Measurements from ENCODE around the gene L1CAM. TPM values are rescaled to one million over a fixed set of nuclear protein-coding genes. Genes with fewer than 3 reads are reported as not detected.

Gene L1CAM
- total RNA-seq, 1 experiment from 2014 or later: 0.64 TPM

GRCh38 chrX:153924149-153924861 lies 38.3 kb upstream of the L1CAM start:
- H3K4me1 ChIP-seq (ENCODE audit: insufficient read depth, low read length, poor library complexity, severe bottlenecking): peaks cover 20% of the 10 kb centered on the region
- no peak for TF ChIP-seq EZH2 (IDR thresholded peaks at IDR 0.05; ENCODE audit: borderline replicate concordance, low read depth, low read length, poor library complexity, severe bottlenecking)
- peak; percentile 47 for TF ChIP-seq CTCF (conservative IDR thresholded peaks at IDR 0.05; ENCODE audit: low read depth, low read length)
- CTCF ChIA-PET: interaction anchor here (1.4 kb wide), 1 partner anchor 23 kb away, joined by 4 read pairs; no protein-coding TSS in a partner anchor
- peak overlapping the region; percentile 28 for H3K4me3 ChIP-seq (ENCODE audit: low read depth, low read length, poor library complexity, severe bottlenecking)
- H3K36me3 ChIP-seq (ENCODE audit: insufficient read depth, low read length, poor library complexity, severe bottlenecking): no peaks in the 10 kb centered on the region
- POLR2A ChIA-PET (ENCODE audit: low non-redundant PET): no interaction called here
- BruUV-seq (replicated peaks): no TSS peak
- H3K27ac ChIP-seq (ENCODE audit: low read depth, low read length, poor library complexity, severe bottlenecking): peak overlapping the region; percentile 71
- no peaks in the 10 kb centered on the region for H3K27me3 ChIP-seq (replicated peaks; ENCODE audit: insufficient read depth, low read depth, low read length, poor library complexity)
- no peaks in the 10 kb centered on the region for H3K9me3 ChIP-seq (ENCODE audit: low read depth, low read length, poor library complexity, severe bottlenecking)
- DNase-seq (ENCODE audit: low spot score): peak; percentile 81
- intact Hi-C loops (cut with micrococcal nuclease; ENCODE audit: unreplicated experiment): no loop called here

- peak; percentile 40; the same call in 1 of the 2 replicates for TF ChIP-seq CTCF (conservative IDR thresholded peaks at IDR 0.05; ENCODE audit: low read depth, low read length)
- no peak for TF ChIP-seq EZH2 (IDR thresholded peaks at IDR 0.05; ENCODE audit: borderline replicate concordance, low read depth, low read length, poor library complexity, severe bottlenecking)
- CTCF ChIA-PET: interaction anchor here (0.6 to 1.1 kb wide), 2 partner anchors 24 to 194 kb away, joined by 3 to 4 read pairs; no protein-coding TSS in a partner anchor
- no peaks in the 10 kb centered on the region for H3K36me3 ChIP-seq (ENCODE audit: insufficient read depth, low read length, poor library complexity, severe bottlenecking)
- H3K27ac ChIP-seq (ENCODE audit: low read depth, low read length, poor library complexity, severe bottlenecking): no peak overlapping the region
- peaks cover 20% of the 10 kb centered on the region for H3K4me1 ChIP-seq (ENCODE audit: insufficient read depth, low read length, poor library complexity, severe bottlenecking)
- BruUV-seq (replicated peaks): no TSS peak
- POLR2A ChIA-PET (ENCODE audit: low non-redundant PET): no interaction called here
- DNase-seq (ENCODE audit: low spot score): no peak
- intact Hi-C loops (cut with micrococcal nuclease; ENCODE audit: unreplicated experiment): no loop called here
- H3K27me3 ChIP-seq (replicated peaks; ENCODE audit: insufficient read depth, low read depth, low read length, poor library complexity): no peaks in the 10 kb centered on the region
- no peak overlapping the region for H3K4me3 ChIP-seq (ENCODE audit: low read depth, low read length, poor library complexity, severe bottlenecking)
- no peaks in the 10 kb centered on the region for H3K9me3 ChIP-seq (ENCODE audit: low read depth, low read length, poor library complexity, severe bottlenecking)
Measured at GRCh38 chrX:153922932-153923857, 37.2 kb upstream of the L1CAM start.

DNA sequence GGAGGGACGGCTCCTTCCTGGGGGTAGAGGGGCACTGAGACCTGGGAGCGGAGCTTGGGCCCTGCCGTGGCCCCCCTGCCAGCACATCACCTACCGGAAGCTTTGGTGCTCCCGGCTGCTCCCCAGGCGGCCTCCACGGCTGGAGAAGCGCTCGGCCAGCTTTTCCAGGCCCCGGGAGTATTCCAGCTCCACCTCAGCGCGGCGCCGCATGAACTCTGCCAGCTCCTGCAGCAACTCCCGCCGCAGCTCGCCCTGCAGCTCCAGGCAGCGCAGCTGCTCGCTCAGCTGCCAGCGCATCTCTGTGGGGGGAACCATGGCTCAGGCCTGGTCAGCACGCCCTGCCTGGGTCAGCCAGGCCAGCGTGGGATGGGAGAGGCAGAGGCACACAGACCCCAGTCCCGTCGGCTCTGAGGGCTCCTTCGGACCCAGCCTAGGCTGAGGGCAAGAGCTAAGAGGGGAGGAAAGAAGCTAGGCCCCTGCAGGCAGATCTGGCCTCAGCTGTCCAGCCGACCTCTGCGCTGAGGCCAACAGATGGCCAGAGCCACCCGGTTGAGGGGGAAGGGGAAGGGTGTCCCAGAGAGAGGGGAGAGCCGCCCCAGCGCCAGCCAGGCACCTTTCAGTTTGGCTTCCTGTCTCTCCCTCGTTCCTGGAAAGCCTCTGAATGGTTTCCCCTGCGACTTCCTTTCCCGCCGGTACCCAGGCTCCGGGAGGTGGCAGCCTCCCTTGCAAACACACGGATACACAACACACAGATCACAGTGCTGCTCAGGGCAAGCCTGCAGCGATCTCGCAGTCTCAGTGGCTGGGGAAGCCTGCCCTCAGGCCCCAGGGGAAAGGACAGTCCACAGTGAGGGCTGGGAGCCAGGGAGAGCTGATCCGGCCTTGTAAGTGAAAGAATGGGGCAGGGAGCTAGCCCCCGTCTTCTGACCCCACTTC lies 35.8 kb upstream of the L1CAM start:
- BruUV-seq (replicated peaks): no TSS peak
- H3K9me3 ChIP-seq (ENCODE audit: low read depth, low read length, poor library complexity, severe bottlenecking): no peaks in the 10 kb centered on the region
- ChIA-PET CTCF (no interaction called here), POLR2A (ENCODE audit: low non-redundant PET) (no interaction called here)
- H3K36me3 ChIP-seq (ENCODE audit: insufficient read depth, low read length, poor library complexity, severe bottlenecking): no peaks in the 10 kb centered on the region
- DNase-seq (ENCODE audit: low spot score): no peak
- TF ChIP-seq CTCF (conservative IDR thresholded peaks at IDR 0.05; ENCODE audit: low read depth, low read length) (no peak), EZH2 (IDR thresholded peaks at IDR 0.05; ENCODE audit: borderline replicate concordance, low read depth, low read length, poor library complexity, severe bottlenecking) (no peak)
- no peaks in the 10 kb centered on the region for H3K27me3 ChIP-seq (replicated peaks; ENCODE audit: insufficient read depth, low read depth, low read length, poor library complexity)
- intact Hi-C loops (cut with micrococcal nuclease; ENCODE audit: unreplicated experiment): no loop called here
- no peak overlapping the region for H3K27ac ChIP-seq (ENCODE audit: low read depth, low read length, poor library complexity, severe bottlenecking)
- peaks cover 20% of the 10 kb centered on the region for H3K4me1 ChIP-seq (ENCODE audit: insufficient read depth, low read length, poor library complexity, severe bottlenecking)
- H3K4me3 ChIP-seq (ENCODE audit: low read depth, low read length, poor library complexity, severe bottlenecking): no peak overlapping the region

Measured in A673 (cell line).